Measurements from ENCODE around the gene ATP2B1.
"Not testable (repeated sequence)": the region's sequence is repeated elsewhere in the genome, so short reads cannot be mapped to it uniquely, and the experiment has no call there.

The ATP2B1 gene

GRCh38 chr12:89706986-89707702 lies 1.5 kb downstream of the ATP2B1 start:
- TF ChIP-seq PAX5 (IDR thresholded peaks at IDR 0.05; ENCODE audit: insufficient read depth, low read length, severe bottlenecking): no peak
- TF ChIP-seq TAF1 (IDR thresholded peaks at IDR 0.05; ENCODE audit: low read depth, low read length): no peak
- TF ChIP-seq POLR2AphosphoS5 (IDR thresholded peaks at IDR 0.05; ENCODE audit: low read depth, low read length): no peak
- TF ChIP-seq POU2F2 (IDR thresholded peaks at IDR 0.05; ENCODE audit: low read depth, low read length): no peak
- no peak for TF ChIP-seq POLR2A (IDR thresholded peaks at IDR 0.05; ENCODE audit: low read depth, low read length)
- TF ChIP-seq SPI1 (IDR thresholded peaks at IDR 0.05; ENCODE audit: low read depth, low read length): no peak
- DNase-seq (ENCODE audit: insufficient read length, low spot score): no peak
- FAIRE-seq: no peak

- FAIRE-seq (no peak), DNase-seq (ENCODE audit: insufficient read length, low spot score) (no peak)
- TF ChIP-seq POU2F2 (IDR thresholded peaks at IDR 0.05; ENCODE audit: low read depth, low read length) (no peak), POLR2AphosphoS5 (IDR thresholded peaks at IDR 0.05; ENCODE audit: low read depth, low read length) (no peak), TAF1 (IDR thresholded peaks at IDR 0.05; ENCODE audit: low read depth, low read length) (no peak), POLR2A (IDR thresholded peaks at IDR 0.05; ENCODE audit: low read depth, low read length) (no peak), PAX5 (IDR thresholded peaks at IDR 0.05; ENCODE audit: insufficient read depth, low read length, severe bottlenecking) (no peak), SPI1 (IDR thresholded peaks at IDR 0.05; ENCODE audit: low read depth, low read length) (no peak)
Measured at GRCh38 chr12:89706551-89706950, 2.1 kb downstream of the ATP2B1 start.

GRCh38 chr12:89704457-89704856 lies 4.2 kb downstream of the ATP2B1 start:
- FAIRE-seq: no peak
- TF ChIP-seq POLR2A (IDR thresholded peaks at IDR 0.05; ENCODE audit: low read depth, low read length): no peak
- TF ChIP-seq TAF1 (IDR thresholded peaks at IDR 0.05; ENCODE audit: low read depth, low read length): no peak
- TF ChIP-seq POLR2AphosphoS5 (IDR thresholded peaks at IDR 0.05; ENCODE audit: low read depth, low read length): no peak
- TF ChIP-seq POU2F2 (IDR thresholded peaks at IDR 0.05; ENCODE audit: low read depth, low read length): no peak
- TF ChIP-seq SPI1 (IDR thresholded peaks at IDR 0.05; ENCODE audit: low read depth, low read length): no peak
- no peak for TF ChIP-seq PAX5 (IDR thresholded peaks at IDR 0.05; ENCODE audit: insufficient read depth, low read length, severe bottlenecking)
- DNase-seq (ENCODE audit: insufficient read length, low spot score): no peak

- DNase-seq (ENCODE audit: insufficient read length, low spot score) (no peak), FAIRE-seq (no peak)
- TF ChIP-seq SPI1 (IDR thresholded peaks at IDR 0.05; ENCODE audit: low read depth, low read length) (no peak), PAX5 (IDR thresholded peaks at IDR 0.05; ENCODE audit: insufficient read depth, low read length, severe bottlenecking) (no peak), TAF1 (IDR thresholded peaks at IDR 0.05; ENCODE audit: low read depth, low read length) (no peak), POLR2A (IDR thresholded peaks at IDR 0.05; ENCODE audit: low read depth, low read length) (no peak), POU2F2 (IDR thresholded peaks at IDR 0.05; ENCODE audit: low read depth, low read length) (no peak), POLR2AphosphoS5 (IDR thresholded peaks at IDR 0.05; ENCODE audit: low read depth, low read length) (no peak)
Measured at GRCh38 chr12:89703768-89704167, 4.9 kb downstream of the ATP2B1 start.

GRCh38 chr12:89702503-89702902 lies 6.1 kb downstream of the ATP2B1 start:
- TF ChIP-seq POLR2AphosphoS5 (IDR thresholded peaks at IDR 0.05; ENCODE audit: low read depth, low read length): no peak
- no peak for TF ChIP-seq POU2F2 (IDR thresholded peaks at IDR 0.05; ENCODE audit: low read depth, low read length)
- no peak for TF ChIP-seq PAX5 (IDR thresholded peaks at IDR 0.05; ENCODE audit: insufficient read depth, low read length, severe bottlenecking)
- TF ChIP-seq SPI1 (IDR thresholded peaks at IDR 0.05; ENCODE audit: low read depth, low read length): no peak
- TF ChIP-seq POLR2A (IDR thresholded peaks at IDR 0.05; ENCODE audit: low read depth, low read length): no peak
- TF ChIP-seq TAF1 (IDR thresholded peaks at IDR 0.05; ENCODE audit: low read depth, low read length): no peak
- peak; percentile 20 for FAIRE-seq
- DNase-seq (ENCODE audit: insufficient read length, low spot score): no peak

- TF ChIP-seq POLR2AphosphoS5 (IDR thresholded peaks at IDR 0.05; ENCODE audit: low read depth, low read length) (no peak), POLR2A (IDR thresholded peaks at IDR 0.05; ENCODE audit: low read depth, low read length) (no peak), POU2F2 (IDR thresholded peaks at IDR 0.05; ENCODE audit: low read depth, low read length) (no peak), SPI1 (IDR thresholded peaks at IDR 0.05; ENCODE audit: low read depth, low read length) (no peak), TAF1 (IDR thresholded peaks at IDR 0.05; ENCODE audit: low read depth, low read length) (no peak), PAX5 (IDR thresholded peaks at IDR 0.05; ENCODE audit: insufficient read depth, low read length, severe bottlenecking) (no peak)
- FAIRE-seq (peak; percentile 82), DNase-seq (ENCODE audit: insufficient read length, low spot score) (no peak)
Measured at GRCh38 chr12:89701606-89702206, 6.9 kb downstream of the ATP2B1 start.

GRCh38 chr12:89700191-89700810 lies 8.3 kb downstream of the ATP2B1 start:
- FAIRE-seq (no peak), DNase-seq (ENCODE audit: insufficient read length, low spot score) (no peak)
- no peak for TF ChIP-seq TAF1 (IDR thresholded peaks at IDR 0.05; ENCODE audit: low read depth, low read length)
- TF ChIP-seq POLR2AphosphoS5 (IDR thresholded peaks at IDR 0.05; ENCODE audit: low read depth, low read length): no peak; the same call in 1 of the 2 replicates
- TF ChIP-seq SPI1 (IDR thresholded peaks at IDR 0.05; ENCODE audit: low read depth, low read length): no peak
- no peak for TF ChIP-seq POLR2A (IDR thresholded peaks at IDR 0.05; ENCODE audit: low read depth, low read length)
- TF ChIP-seq PAX5 (IDR thresholded peaks at IDR 0.05; ENCODE audit: insufficient read depth, low read length, severe bottlenecking): no peak
- TF ChIP-seq POU2F2 (IDR thresholded peaks at IDR 0.05; ENCODE audit: low read depth, low read length): no peak

GRCh38 chr12:89698607-89699006 lies 10.0 kb downstream of the ATP2B1 start:
- DNase-seq (ENCODE audit: insufficient read length, low spot score) (no peak), FAIRE-seq (no peak)
- TF ChIP-seq POU2F2 (IDR thresholded peaks at IDR 0.05; ENCODE audit: low read depth, low read length) (no peak), PAX5 (IDR thresholded peaks at IDR 0.05; ENCODE audit: insufficient read depth, low read length, severe bottlenecking) (no peak), SPI1 (IDR thresholded peaks at IDR 0.05; ENCODE audit: low read depth, low read length) (no peak), TAF1 (IDR thresholded peaks at IDR 0.05; ENCODE audit: low read depth, low read length) (no peak), POLR2AphosphoS5 (IDR thresholded peaks at IDR 0.05; ENCODE audit: low read depth, low read length) (no peak), POLR2A (IDR thresholded peaks at IDR 0.05; ENCODE audit: low read depth, low read length) (0 out of 2 replicates have a peak, but pooled peaks have one; percentile 8)

- not testable (repeated sequence) for FAIRE-seq; DNase-seq (ENCODE audit: insufficient read length, low spot score)
Measured at GRCh38 chr12:89697728-89698127, 10.9 kb downstream of the ATP2B1 start.

Data from GM12891 (cell line).